Aorta (tissue), 5 donors: ENCODE data around the gene CRACR2A. TPM values are rescaled to one million over a fixed set of nuclear protein-coding genes. Genes with fewer than 3 reads are reported as not detected.

ENCODE experiments used
- ATAC-seq: fragments of 200-7000 bp; cut with Tn5 transposase; one replicate; pipeline ENCODE4 v1.9.1; 2022; ENCODE audit warnings: moderate library complexity; ENCODE audit not compliant: low FRiP score
- DNase-seq, 2 donors: peaks; one replicate each; pipeline ENCODE4 v3.0.0-alpha.2; 2020
- H3K27ac ChIP-seq, 2 donors: one replicate each; pipeline ENCODE4 v1.5.1; 2013; ENCODE audit warnings: low read length in 2 of 2, mild to moderate bottlenecking in 2 of 2, moderate library complexity in 2 of 2, control low read depth in 1 of 2, inconsistent platforms in 1 of 2, low read depth in 1 of 2
- H3K27me3 ChIP-seq, 2 donors: one replicate each; pipeline ENCODE4 v1.6.1; 2013; ENCODE audit warnings: control low read depth in 1 of 2, low read length in 1 of 2, mild to moderate bottlenecking in 1 of 2, moderate library complexity in 1 of 2; ENCODE audit not compliant: insufficient read depth in 2 of 2, control insufficient read depth in 1 of 2
- H3K36me3 ChIP-seq, 2 donors: one replicate each; pipeline ENCODE4 v1.6.1; 2013; ENCODE audit warnings: control low read depth in 1 of 2, low read length in 1 of 2, mild to moderate bottlenecking in 1 of 2; ENCODE audit not compliant: insufficient read depth in 2 of 2, control insufficient read depth in 1 of 2
- H3K4me1 ChIP-seq, 2 donors: one replicate each; pipeline ENCODE4 v1.6.1; 2013; ENCODE audit warnings: low read length in 2 of 2, control low read depth in 1 of 2, mild to moderate bottlenecking in 1 of 2, moderate library complexity in 1 of 2; ENCODE audit not compliant: insufficient read depth in 2 of 2, control insufficient read depth in 1 of 2
- H3K4me3 ChIP-seq, 2 donors: one replicate each; pipeline ENCODE4 v1.5.1; 2013; ENCODE audit warnings: low read length in 2 of 2, control low read depth in 1 of 2, mild to moderate bottlenecking in 1 of 2
- H3K9me3 ChIP-seq: one replicate; pipeline ENCODE4 v1.6.1; 2013; ENCODE audit warnings: mild to moderate bottlenecking, low read length; ENCODE audit not compliant: control insufficient read depth
- WGBS, 2 donors: extraction: QIAGEN DNeasy Blood & Tissue Kit; methylation state at CpG; one replicate each; pipeline ENCODE4 v1.1.7; 2013; 5-methylcytosine and 5-hydroxymethylcytosine counted together
- intact Hi-C, 2 donors: fragments of 100-400 bp; cut with DNase I; formaldehyde crosslinking; loops; one replicate each; pipeline versions ENCODE4 v1.14.2 to v1.15.0; 2022
- polyA plus RNA-seq, 2 donors: library from polyadenylated mRNA; stranded (reverse); fragments of 200-250 nt; gene quantifications; one replicate each; pipeline ENCODE4 v1.2.3, GENCODE V29; 2013
- total RNA-seq, 2 donors: library from RNA; stranded (reverse); fragmentation: NEBNext Ultra II Directional; extraction: Animal tissue kit (Norgen Biotek cat#: 25700); gene quantifications; one replicate each; pipeline ENCODE4 v1.2.1, GENCODE V29; 2021
- donor health status: healthy with polysubstance abuse.
- donor health status: Bipolar disorder and iron deficiency.
- donor health status: DM: no; HTN: no; CAD: no.
- donor health status: DM: no; HTN: no; CAD: no.
- donor health status: DM: yes; HTN: yes; CAD: no.

The CRACR2A gene
- total and polyA plus RNA-seq, 4 donors, result 0.49 to 6.9 (median 4.2) TPM

DNA sequence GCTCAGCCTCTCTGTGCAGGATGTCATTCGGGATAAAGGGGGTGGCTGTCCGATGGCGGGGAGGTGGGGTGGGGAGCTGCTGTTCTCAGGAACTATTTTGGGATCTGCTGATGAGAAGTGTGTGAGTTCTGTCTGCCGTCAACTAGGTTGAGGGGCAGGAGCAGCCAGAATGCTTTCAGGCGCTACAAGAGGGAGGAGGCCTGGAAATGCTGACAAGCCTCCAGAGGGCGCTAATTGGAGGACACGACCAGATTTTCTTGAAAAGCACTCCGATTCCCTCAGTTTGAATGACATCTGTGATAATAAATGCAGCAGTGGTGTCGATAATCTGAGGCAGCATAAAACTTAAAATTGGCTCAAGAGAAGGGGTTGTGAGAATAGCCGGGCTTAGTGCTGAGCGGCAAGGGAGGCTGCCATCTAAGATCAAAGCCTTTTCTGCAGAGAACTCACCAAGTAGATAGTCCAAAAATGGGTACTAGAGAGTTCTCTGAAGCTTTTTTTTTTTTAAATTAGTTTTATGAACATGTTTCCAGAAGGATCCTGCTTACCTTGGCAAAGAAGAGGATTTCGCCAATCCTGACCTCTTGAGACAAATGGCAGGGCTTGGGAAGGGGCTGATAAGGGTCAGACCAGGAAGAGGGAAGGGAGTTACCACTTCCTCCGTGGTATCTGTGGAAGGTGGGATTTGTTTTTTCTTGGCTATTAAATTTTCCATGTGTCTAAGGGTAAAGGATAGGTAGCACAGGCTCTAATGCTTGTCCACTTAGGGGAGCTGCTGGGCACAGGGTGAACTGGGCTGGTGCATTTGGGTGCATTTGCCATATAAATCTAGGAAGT, 94.4 kb downstream of the CRACR2A start:
- WGBS, 2 donors, result 40 to 48% methylated on average over 13 of the region's 13 CpGs
- H3K27ac ChIP-seq, result no peak overlapping the region
- intact Hi-C loops, result no loop called here
- H3K27me3 ChIP-seq, result no peaks in the 10 kb centered on the region
- H3K4me3 ChIP-seq, result no peak overlapping the region
- no peaks in the 10 kb centered on the region for H3K9me3 ChIP-seq
- no peaks in the 10 kb centered on the region for H3K4me1 ChIP-seq
- DNase-seq (no peak), ATAC-seq (no peak)
- no peaks in the 10 kb centered on the region for H3K36me3 ChIP-seq

DNA sequence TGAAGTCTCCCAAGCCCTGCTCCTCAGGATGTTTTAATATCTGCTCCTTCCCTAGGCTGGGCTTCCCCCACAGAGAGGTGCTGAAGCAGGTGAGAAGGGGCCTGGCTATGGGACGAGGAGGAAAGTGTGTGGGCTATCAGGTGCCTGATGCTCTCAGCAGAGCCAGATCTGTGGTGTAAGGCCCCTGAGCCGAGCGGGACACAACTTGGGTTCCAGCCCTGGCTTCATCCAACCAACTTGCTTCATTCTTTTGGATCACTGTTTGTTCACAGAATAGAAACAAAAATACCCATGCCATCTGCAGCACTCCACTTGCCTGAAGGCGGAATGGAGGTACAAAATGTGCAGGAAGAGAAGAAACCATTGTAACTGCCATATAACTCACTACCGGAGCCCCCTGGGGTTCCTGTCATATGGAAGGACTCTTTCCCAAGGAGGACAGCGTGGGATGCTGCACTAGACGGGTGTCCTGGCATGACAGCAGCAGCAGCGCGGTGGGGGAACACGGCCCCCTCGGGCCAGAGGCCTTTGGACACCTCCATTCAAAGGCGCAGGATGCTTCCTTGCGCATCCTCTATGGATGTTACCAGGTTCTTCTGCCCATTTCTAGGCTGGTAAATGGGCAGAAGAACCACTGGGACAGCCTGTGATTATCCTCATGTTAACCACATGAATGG, 95.8 kb downstream of the CRACR2A start:
- 95 to 96% methylated on average over 13 of the region's 13 CpGs for WGBS, 2 donors

DNA sequence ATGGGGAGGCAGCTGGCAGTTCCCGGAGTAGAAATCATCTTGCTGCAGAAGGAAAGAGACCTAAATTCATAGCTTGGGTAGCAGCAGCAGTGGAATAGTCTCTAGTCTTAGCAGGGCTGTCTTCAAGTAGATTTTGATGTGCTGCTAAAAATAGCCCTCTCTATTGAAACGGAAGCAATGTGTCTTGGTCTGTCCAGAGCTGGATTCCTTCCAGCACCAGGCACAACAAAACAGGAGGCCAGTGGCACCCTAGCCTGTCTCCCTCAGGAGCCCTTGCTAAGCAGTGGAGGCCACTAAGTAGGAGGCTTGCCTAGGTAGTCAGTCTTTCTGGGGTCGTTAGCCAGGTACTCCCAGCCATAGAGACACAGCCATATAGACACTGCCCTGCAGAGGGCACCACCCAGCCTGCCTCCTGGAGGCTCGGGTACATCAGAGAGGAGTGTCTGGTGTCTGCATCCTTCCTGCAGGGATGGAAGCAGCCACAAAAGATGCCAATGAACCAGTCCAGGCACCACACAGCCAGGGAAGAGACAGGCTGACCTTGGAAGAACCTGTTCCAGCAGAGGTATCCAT, 97.5 kb downstream of the CRACR2A start:
- H3K4me1 ChIP-seq, result no peaks in the 10 kb centered on the region
- intact Hi-C loops, result no loop called here
- no peak overlapping the region for H3K27ac ChIP-seq
- no peak overlapping the region for H3K4me3 ChIP-seq
- 22 to 47% methylated on average over 4 of the region's 4 CpGs for WGBS, 2 donors
- no peaks in the 10 kb centered on the region for H3K36me3 ChIP-seq
- H3K27me3 ChIP-seq, result no peaks in the 10 kb centered on the region
- no peaks in the 10 kb centered on the region for H3K9me3 ChIP-seq
- DNase-seq (no peak), ATAC-seq (no peak)

More for the DNA sequence above, 95.8 kb downstream of the CRACR2A start:
- no peaks in the 10 kb centered on the region for H3K4me1 ChIP-seq
- intact Hi-C loops, result no loop called here
- H3K27me3 ChIP-seq, result no peaks in the 10 kb centered on the region
- no peaks in the 10 kb centered on the region for H3K9me3 ChIP-seq
- DNase-seq, result no peak
- H3K4me3 ChIP-seq, result no peak overlapping the region
- ATAC-seq, result no peak
- H3K36me3 ChIP-seq, result no peaks in the 10 kb centered on the region
- no peak overlapping the region for H3K27ac ChIP-seq

DNA sequence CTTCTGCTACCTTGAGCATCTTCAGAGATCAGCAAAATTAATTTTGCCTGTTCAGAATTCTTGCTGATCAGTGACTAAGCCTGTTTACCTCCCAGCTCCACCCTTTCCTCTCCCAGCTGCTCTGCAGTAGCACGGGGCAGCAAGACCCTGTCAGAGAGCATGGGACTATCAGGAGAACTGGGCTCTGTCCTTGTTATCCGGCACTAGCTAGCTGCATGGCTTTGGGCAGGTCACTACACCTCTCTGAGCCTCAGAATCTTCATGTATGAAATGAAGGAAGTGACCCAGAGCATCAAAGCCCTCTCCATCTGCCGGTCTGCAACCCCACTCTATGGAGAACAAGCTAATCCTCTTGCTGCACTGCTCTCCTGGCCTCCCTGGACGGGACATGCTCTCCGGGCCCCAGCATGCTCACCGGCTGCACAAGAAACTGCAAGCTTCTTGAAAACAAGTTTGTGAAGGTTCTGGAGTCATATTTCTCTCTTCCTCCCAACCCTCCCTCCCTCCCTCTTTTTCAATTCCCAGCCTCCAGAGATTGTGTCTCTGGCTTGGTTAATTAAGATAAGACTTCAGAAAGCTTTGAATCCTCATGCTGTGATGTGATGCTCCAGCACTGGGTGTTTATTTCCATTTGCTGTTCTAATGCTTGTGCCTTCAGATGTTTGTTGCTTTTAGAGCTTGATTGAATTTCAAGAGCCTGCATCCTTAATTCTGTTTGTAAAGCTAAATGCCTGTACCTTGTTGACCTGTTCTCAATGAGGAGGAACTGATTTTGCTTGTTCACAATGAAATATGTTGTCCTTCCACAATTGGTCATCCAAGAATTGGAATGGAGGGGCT, 101.1 kb downstream of the CRACR2A start:
- no peak overlapping the region for H3K27ac ChIP-seq
- H3K27me3 ChIP-seq, result no peaks in the 10 kb centered on the region
- WGBS, 2 donors, result 47 to 57% methylated on average over 6 of the region's 6 CpGs
- intact Hi-C loops, result no loop called here
- DNase-seq (no peak), ATAC-seq (no peak)
- H3K9me3 ChIP-seq, result no peaks in the 10 kb centered on the region
- H3K4me3 ChIP-seq, result no peak overlapping the region
- H3K36me3 ChIP-seq, result no peaks in the 10 kb centered on the region
- H3K4me1 ChIP-seq, result no peaks in the 10 kb centered on the region

DNA sequence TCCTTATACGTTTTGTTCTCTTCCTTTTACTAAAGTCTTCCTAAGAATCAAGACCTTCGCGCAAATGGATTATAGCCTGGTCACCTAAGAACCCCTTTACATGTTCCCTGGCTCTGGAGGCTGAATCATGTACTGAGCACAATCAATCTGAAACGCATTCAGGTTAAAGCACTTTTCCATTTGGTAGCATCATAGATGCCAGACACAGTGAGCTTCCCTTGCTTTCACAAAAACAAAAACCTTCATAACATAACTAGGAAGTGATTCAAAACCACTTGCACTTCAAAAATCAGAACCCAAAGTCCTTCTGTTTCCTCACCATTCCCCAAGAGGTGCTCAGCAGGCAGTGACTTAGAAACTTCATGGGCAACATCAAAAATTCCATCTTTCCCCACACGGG, 105.4 kb downstream of the CRACR2A start:
- H3K27ac ChIP-seq, result no peak overlapping the region
- 82 to 84% methylated on average over 5 of the region's 5 CpGs for WGBS, 2 donors
- H3K36me3 ChIP-seq, result no peaks in the 10 kb centered on the region
- DNase-seq (no peak), ATAC-seq (no peak)
- no peaks in the 10 kb centered on the region for H3K4me1 ChIP-seq
- no peaks in the 10 kb centered on the region for H3K9me3 ChIP-seq
- no peak overlapping the region for H3K4me3 ChIP-seq
- intact Hi-C loops, result no loop called here
- no peaks in the 10 kb centered on the region for H3K27me3 ChIP-seq

DNA sequence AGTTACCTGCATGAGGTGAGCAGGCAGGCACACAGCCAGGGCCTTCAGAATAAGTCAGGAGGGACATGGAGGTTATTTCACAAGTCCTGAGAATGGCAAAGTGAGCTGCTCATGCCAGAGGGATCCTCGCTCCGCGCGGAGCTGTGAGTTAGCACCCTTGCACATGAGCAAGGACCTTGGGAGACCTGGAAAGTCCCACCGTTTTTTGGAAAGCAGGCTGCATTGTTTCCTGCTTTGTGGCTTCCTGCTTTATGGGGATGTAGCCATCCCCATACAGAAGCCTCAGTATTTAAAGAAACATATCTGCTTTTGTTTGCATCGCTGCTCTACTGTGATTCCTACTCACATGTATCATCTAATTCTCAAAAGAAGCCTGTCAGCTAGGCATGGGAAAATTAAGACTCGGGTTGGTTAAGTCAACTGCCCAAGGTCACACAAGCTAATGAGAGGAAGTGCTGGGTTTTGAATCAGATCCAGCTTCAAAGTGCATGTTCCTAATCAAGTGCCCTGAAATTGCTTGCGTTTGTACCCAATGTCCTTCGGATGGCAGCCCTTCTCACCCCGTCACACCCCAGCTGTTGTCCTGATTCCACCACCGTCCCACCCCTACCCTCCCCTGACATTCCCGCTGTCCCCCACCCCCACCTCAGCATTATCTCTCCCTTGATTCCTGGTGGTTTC, 106.2 kb downstream of the CRACR2A start:
- intact Hi-C loops, result no loop called here

DNA sequence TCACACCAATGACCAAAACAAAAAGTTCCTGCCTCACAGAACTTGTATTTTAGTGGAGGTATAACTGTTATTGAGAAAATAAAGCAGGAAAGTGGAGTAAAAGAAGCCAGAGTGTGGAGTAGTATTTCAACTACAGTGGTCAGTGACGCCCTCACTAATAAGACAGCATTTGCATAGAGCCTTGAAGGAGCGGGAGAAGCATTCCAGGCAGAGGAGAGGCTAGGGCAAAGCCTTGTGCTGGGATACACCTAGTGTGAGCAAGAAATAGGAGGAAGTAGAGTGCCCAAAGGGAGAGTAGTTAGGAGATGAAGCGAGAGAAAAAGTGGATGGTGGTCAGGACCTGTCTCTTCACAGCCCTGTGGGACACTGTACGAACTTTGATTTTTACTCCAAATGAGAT, 107.8 kb downstream of the CRACR2A start:
- ATAC-seq, result no peak
- Histone ChIP-seq H3K4me3 (no peak overlapping the region), H3K9me3 (no peaks in the 10 kb centered on the region), H3K27ac (no peak overlapping the region), H3K4me1 (no peaks in the 10 kb centered on the region), H3K36me3 (no peaks in the 10 kb centered on the region), H3K27me3 (no peaks in the 10 kb centered on the region)
- intact Hi-C loops, result no loop called here
- no peak for DNase-seq
- WGBS, 2 donors, result 80 to 84% methylated on average over 4 of the region's 4 CpGs

More for the DNA sequence above, 106.2 kb downstream of the CRACR2A start:
- ATAC-seq, result no peak
- WGBS, 2 donors, result 69 to 75% methylated on average over 12 of the region's 12 CpGs
- Histone ChIP-seq H3K9me3 (no peaks in the 10 kb centered on the region), H3K27ac (no peak overlapping the region), H3K4me3 (no peak overlapping the region), H3K4me1 (no peaks in the 10 kb centered on the region), H3K36me3 (no peaks in the 10 kb centered on the region), H3K27me3 (no peaks in the 10 kb centered on the region)
- DNase-seq, result no peak

DNA sequence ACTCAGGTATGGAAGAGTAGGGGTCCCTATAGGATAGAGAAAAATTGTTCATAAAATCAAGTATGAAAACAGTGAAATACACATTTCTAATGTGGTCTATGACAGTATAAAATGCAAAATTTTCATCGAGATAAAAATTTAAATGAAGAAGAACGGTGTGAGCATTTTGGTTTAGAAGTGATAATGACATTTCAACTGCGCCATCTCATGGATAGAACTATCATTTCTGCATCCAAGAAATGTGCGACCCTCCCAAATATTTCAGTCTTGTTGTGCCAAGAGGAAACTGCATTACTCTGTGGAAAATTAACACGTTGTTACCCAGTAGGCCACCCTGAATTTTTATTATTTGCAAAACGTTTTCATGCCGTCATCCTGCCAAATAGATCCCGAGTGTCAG, 108.8 kb downstream of the CRACR2A start:
- Histone ChIP-seq H3K9me3 (no peaks in the 10 kb centered on the region), H3K27ac (no peak overlapping the region), H3K27me3 (no peaks in the 10 kb centered on the region), H3K4me1 (no peaks in the 10 kb centered on the region), H3K4me3 (no peak overlapping the region), H3K36me3 (no peaks in the 10 kb centered on the region)
- DNase-seq (no peak), ATAC-seq (no peak)
- intact Hi-C loops, result no loop called here
- 56 to 58% methylated on average over 8 of the region's 8 CpGs for WGBS, 2 donors
